Stomach (tissue), 4 donors: ENCODE measurements around the gene FAM236B.
"Not testable (repeated sequence)": the region's sequence is repeated elsewhere in the genome, so short reads cannot be mapped to it uniquely, and the experiment has no call there.

ENCODE experiments used
- CTCF ChIP-seq, 7 experiments: fragments of 450-650 bp in 4 of 7; fragments of 200-600 bp in 3 of 7; sonication (generic) in 3 of 7; IDR thresholded peaks; one replicate each; pipeline ENCODE4 v1.5.1; 2016 to 2019; ENCODE audit warnings: antibody characterized with exemption in 7 of 7, control low read depth in 2 of 7, mild to moderate bottlenecking in 1 of 7
- POLR2A ChIP-seq, 4 donors: fragments of 450-650 bp; IDR thresholded peaks; one replicate each; pipeline ENCODE4 v1.6.1; 2016; ENCODE audit warnings: antibody characterized with exemption in 4 of 4, control low read depth in 2 of 4, mild to moderate bottlenecking in 1 of 4, moderate library complexity in 1 of 4

DNA sequence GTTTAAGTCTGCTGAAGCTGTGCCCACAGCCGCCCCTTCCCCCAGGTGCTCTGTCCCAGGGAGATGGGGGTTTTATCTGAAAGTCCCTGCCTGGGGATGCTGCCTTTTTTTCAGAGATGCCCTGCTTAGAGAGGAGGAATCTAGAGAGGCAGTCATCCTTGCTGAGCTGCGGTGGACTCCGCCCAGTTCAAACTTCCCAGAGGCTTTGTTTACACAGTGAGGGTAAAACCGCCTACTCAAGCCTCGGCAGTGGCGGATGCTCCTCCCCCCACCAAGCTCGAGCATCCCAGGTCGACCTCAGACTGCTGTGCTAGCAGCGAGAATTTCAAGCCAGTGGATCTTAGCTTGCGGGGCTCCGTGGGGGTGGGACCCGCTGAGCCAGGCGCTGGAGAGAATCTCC is 48.2 kb upstream of the FAM236B start:
- TF ChIP-seq CTCF, POLR2A (IDR thresholded peaks at IDR 0.05): not testable (repeated sequence)
